Measurements from ENCODE around the gene ADGRV1.
"Not testable (repeated sequence)": the region's sequence is repeated elsewhere in the genome, so short reads cannot be mapped to it uniquely, and the experiment has no call there.

Gene ADGRV1

GRCh38 chr5:91048073-91048472 lies 489.5 kb downstream of the ADGRV1 start:
- no peak for DNase-seq

- DNase-seq: no peak
Observed at GRCh38 chr5:91049112-91049511, 490.5 kb downstream of the ADGRV1 start.

DNA sequence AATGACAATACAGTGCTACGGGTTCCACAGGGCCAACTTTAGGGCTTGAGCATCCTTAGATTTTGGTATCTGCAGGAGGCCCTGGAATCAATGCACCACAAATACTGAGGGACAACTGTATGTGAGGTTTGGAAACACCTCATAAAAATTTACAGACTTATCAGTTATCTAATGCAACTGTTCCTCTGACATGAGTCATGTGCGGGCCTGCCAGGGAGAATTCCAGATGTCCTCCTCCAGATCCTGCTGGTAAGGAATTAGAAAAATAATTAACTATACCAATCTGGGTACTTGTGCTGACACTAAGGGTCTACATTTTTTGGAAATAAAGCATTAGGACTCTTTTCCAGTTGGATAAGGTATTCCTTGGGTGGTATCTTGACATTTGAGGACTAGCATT lies 491.2 kb downstream of the ADGRV1 start:
- DNase-seq: no peak

DNA sequence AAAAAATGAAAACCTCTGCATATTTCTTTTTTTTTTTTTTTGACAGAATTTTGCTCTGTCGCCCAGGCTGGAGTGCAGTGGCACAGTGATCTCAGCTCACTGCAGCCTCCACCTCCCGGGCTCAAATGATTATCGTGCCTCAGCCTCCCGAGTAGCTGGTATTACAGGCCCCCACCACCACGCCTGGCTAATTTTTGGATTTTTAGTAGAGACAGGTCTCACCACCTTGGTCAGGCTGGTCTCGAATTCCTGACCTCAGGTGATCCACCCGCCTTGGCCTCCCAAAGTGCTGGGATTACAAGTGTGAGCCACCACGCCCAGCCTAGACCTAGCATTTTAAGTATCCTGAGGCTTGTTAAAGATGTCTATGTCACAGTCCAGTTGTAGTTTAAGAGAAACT lies 493.8 kb downstream of the ADGRV1 start:
- not testable (repeated sequence) for DNase-seq

DNA sequence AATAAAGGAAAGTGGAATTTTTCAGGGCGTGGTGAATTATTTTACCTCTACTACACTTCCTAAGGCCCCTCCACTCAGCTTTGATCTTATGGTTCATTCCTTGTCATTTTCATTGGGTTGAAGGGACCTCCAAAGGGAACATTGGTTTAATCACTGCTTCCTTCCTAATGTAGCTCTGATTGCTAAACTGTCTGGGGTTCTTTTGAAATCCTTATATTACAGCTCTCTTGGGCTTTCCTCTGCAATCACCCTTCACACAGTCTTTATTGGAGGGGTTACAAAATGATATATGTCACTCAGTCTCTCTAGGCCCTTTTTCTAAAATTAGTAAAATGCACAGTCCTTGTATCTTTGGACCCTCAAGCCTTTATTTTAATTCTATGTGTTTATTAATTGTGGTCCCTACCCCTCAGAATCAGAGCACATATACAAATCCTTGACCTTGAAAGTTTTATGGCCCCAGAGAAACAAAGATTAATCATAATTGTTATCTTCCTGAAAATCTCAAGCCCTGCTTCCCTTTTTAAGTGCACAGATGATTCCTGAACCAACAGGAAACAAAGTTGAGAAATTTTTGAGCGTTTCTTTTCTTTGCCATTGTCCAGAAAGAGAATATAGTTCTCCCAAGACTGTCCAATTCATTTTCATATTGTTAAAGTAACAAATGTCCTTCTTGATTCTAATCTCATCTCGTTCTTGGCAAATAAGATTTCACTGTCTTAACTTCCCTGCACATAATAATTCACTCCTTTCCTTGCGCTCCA lies 494.6 kb downstream of the ADGRV1 start:
- DNase-seq: no peak

GRCh38 chr5:91053741-91054025 lies 495.1 kb downstream of the ADGRV1 start:
- no peak for DNase-seq

- DNase-seq: no peak
Observed at GRCh38 chr5:91058155-91058554, 499.6 kb downstream of the ADGRV1 start.

DNA sequence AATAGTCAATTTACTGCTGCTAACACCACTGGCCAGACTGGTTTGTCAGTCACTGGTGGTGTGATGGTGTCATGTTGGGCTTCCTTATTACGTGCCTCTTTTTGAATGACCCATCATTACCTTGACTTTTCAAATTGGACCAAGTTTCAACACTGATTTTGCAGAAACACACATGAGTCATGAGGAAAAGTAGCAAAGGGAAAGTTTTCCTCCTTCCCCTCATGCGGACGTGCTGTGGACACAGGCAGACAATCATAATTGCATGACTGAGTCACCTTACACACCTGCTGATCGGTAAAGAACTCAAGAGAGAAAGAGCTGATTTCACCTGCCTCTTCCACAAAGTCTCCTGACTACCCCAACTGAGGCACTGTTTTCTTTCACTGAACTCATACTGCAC lies 500.0 kb downstream of the ADGRV1 start:
- DNase-seq: no peak

- no peak for DNase-seq
Observed at GRCh38 chr5:91059409-91059808, 500.8 kb downstream of the ADGRV1 start.

DNA sequence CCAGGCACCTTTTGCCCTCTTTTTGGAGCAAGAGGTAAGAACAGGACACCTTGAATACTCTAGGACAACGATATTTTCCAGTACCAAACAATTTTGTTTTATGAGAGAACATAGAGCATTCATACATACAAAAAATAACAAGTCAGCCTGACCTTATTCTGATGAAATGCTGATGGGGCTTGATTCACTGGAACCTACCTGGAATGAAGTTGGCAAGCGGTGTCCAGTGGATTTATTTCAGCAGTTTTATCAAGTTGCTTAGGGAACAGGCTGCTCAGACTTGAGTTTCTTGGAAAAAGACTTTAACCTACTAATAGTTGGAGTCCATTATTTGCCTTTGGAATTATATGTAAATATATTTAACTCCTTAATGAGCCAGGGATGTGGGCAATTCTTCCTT lies 502.5 kb downstream of the ADGRV1 start:
- no peak for DNase-seq

GRCh38 chr5:91061946-91062562 lies 503.5 kb downstream of the ADGRV1 start:
- DNase-seq: no peak

DNA sequence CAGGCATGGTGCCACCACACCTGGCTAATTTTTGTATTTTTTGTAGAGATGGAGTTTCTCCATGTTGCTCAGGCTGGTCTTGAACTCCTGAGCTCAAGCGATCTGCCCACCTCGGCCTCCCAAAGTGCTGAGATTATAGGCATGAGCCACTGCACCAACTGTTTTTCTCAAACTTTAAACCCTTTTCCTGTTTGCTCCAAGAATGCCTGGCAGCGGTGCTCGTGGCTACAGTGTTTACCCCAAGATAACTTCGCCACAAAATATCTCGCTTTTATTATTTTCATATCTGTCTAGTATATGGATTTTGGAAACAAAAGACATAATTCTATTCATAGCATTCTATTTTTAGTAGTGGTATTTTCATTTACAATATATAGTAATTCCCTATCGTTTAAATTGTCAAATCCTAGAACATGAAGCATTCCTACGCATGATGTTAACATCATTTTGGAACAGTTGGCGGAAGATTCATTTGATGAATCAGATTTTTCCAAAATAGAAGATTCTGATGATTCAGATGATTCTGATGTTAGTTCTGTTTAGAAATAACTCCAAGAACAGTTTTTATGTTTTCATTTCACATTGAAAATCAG lies 504.6 kb downstream of the ADGRV1 start:
- not testable (repeated sequence) for DNase-seq

GRCh38 chr5:91065496-91065895 lies 506.9 kb downstream of the ADGRV1 start:
- DNase-seq: no peak

- no peak for DNase-seq
Observed at GRCh38 chr5:91069364-91069763, 510.8 kb downstream of the ADGRV1 start.

GRCh38 chr5:91070761-91071550 lies 512.4 kb downstream of the ADGRV1 start:
- no peak for DNase-seq

DNA sequence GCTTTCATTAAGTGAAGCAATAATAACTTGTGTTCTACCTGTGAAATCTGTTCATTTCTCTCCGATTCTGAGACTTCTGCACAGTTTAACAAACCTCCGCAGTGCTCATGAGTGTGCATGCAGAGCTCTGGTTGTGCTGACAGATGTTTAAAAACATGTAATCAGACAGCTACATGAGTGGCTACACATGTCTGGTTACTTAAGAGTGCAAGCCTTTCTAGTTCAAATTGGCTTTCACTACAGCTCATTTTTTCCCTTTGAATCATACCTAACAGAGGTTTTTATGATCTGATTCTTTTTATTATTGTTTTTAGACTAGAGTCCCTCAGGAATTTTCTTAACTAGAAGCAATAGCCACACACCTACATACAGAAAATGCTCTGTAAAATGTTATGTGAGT lies 514.3 kb downstream of the ADGRV1 start:
- DNase-seq: no peak

DNA sequence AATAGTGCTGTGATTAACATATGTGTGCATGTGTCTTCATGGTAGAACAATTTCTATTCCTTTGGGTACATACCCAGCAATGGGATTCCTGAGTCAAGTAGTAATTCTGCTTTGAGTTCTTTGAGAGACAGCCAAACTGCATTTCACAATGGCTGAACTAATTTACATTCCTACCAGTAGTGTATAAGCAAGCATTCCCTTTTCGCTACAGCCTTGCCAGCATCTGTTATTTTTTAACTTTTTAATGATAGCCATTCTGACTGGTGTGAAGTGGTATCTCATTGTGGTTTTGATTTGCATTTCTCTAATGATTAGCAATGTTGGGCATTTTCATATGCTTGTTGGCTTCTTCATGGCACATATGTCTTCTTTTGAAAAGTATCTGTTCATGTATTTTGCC lies 516.0 kb downstream of the ADGRV1 start:
- no peak for DNase-seq

DNA sequence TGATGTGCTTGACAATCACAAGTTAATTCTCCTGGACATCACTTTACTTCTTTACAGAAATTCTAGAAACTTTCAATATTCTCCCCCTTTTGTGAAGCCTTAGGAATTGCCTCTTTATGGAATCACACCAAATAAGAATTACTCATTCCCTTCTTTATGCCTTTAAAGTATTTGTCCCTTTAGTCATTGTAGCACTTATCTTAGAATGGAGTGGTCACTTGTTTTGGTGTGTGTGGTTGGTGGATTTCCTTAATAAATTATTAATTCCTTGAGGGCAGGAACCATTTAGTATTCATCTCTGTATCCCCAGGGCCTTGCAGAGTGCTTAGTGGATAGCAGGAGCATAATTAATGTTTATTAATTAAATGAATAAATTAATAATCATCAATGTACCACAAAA lies 517.5 kb downstream of the ADGRV1 start:
- no peak for DNase-seq

- DNase-seq: no peak
Observed at GRCh38 chr5:91077623-91078022, 519.0 kb downstream of the ADGRV1 start.

GRCh38 chr5:91079037-91079436 lies 520.4 kb downstream of the ADGRV1 start:
- DNase-seq: no peak

DNA sequence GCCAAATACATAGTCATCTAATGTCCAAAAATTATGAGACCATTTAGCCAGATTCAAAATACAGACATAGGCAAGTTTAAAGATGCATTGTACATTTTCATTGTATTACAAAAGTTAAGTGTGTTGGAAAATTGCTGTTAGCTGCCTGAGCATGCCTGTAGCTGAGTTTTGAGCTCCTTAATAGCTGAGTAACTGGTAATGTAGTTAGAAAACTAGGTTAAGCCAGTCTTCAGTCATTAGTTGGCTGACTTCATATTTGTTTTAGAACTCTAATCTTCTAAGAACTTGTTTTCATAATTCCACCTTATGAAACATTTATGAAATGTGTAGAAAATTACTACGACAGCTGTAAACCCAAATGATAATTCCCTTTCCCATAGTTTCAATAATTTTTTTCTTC lies 531.2 kb downstream of the ADGRV1 start:
- DNase-seq: no peak

DNA sequence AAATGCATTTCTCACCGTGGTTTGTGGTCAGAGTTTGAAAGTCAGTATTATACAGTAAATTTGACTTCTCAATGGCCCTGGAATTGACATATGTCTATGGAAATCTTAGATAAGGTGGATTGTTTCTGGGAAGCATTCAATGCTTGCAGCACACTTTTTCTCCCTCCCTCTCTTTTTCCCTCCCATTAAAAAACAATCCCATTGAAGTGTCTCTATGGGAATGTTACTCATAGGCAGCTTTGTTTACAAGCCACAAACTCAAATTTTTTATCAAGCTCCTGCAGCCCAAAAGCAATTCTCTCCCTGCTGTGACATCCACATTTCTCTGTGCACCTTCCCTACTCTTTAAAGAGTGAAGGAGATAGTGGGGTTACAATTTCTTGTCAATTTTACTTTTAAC lies 532.4 kb downstream of the ADGRV1 start:
- DNase-seq: no peak

- no peak for DNase-seq
Observed at GRCh38 chr5:91091471-91092234, 533.1 kb downstream of the ADGRV1 start.
